Effector CD4-positive, alpha-beta T cell (primary cell): Measurements from ENCODE around the gene EXOC1.
A peak's percentile ranks its signal among the peaks of the same experiment; 100 is the strongest.
"Not testable (repeated sequence)": the region's sequence is repeated elsewhere in the genome, so short reads cannot be mapped to it uniquely, and the experiment has no call there.

Experiments
- DNase-seq: peaks from one replicate; pipeline ENCODE4 v3.0.0-alpha.2; 2020
- total RNA-seq: gene quantifications from one replicate; lab custom pipeline; 2026; lab: John Stamatoyannopoulos, UW

The EXOC1 gene
- 51.2 reads per million, percentile 69 among the genes with 10 or more reads in this experiment for total RNA-seq

- peak; percentile 94 for DNase-seq
Measured at GRCh38 chr4:55853484-55854046, at the start of gene EXOC1. EXOC1 (plus strand) TSS chr4:55853648; CDS start chr4:55858324, 4,676 bp downstream.

DNA sequence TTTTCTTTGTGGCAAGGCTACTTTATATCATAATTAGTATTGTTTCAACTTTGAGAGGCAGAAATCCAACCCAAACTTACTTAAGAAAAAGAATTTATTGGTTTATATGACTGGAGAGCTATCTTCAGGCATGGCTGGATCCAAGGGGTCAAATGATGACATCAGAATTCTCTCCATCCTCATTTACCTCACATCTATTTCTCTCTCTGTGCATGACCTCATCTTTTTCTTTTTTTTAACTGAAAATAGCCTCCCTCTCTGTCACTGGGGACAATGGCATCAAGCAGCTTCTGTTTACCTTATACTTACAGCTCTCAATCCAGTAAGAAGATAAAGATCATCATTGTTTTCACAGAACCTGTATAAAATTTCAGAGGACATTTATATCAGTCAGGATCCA is 45.9 kb upstream of the EXOC1 start:
- DNase-seq, result no peak

- DNase-seq, result no peak
Measured at GRCh38 chr4:55808186-55808585, 45.3 kb upstream of the EXOC1 start.

GRCh38 chr4:55808632-55809031 is 44.8 kb upstream of the EXOC1 start:
- DNase-seq, result no peak

- DNase-seq, result no peak
Measured at GRCh38 chr4:55817691-55818090, 35.8 kb upstream of the EXOC1 start.

DNA sequence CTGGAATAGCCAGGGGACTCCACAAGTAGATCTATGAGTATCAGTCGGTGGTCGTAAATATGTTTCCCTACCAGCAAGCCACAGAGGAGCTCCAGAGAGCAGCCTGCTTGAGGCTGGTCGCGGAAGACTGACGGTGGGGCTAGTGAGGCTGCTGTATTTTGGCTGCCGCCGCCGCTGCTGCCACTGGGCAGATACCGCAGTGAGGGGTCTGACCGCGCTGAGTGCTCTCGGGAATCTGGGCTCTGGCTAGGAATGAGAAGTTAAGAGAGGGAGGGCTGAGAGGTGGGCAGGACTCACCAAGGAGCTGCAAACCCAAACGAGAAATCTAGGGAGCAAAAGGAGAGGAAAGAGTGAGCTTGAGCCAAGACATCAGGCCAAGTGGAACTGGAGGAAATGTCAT is 33.8 kb upstream of the EXOC1 start, which contains the start of gene EXOC1L:
EXOC1L (plus strand) TSS at position 157 of the 400 bp plus-strand sequence; CDS start at position 394, 237 bp downstream.
- no peak for DNase-seq

GRCh38 chr4:55820279-55820678 is 33.2 kb upstream of the EXOC1 start:
- DNase-seq, result no peak

- DNase-seq, result no peak
Measured at GRCh38 chr4:55822329-55822728, 31.1 kb upstream of the EXOC1 start.

DNA sequence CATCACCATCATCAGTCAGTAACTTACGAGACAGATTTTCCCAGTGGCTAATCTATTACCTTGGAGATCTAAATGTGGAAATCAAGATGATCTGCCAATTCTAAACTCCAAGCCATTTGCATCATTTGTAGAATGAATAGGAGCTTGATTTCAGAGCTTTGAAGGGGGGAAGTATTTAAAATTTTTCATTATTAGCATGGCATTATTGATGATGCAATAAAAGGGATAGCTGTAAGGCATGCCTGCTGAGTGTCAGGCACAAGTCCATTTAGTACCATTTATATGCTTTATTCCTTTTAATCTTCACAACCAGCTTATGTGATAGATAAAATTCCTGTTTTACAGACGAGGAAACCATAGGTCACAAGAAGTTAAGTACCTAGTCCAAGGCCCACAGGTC is 28.6 kb upstream of the EXOC1 start:
- DNase-seq, result no peak

DNA sequence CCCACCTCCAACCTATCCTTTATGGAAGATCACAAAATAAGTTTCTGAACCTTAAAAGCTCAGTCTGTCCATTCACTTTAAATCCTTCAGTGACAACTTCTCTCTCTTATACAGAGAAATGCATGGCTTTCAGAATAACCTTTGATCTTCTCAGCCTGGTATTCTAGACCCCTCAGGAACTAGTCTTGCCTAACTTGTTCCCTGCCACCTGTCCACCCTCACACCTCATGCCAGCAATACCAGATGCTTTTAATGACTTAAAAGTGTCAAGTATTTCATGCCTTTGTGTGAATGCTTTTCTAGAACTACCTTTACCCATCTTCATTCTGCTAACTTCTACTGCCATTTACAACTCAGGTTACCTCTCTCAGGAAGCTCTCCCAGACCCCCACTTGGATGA is 26.5 kb upstream of the EXOC1 start:
- no peak for DNase-seq

DNA sequence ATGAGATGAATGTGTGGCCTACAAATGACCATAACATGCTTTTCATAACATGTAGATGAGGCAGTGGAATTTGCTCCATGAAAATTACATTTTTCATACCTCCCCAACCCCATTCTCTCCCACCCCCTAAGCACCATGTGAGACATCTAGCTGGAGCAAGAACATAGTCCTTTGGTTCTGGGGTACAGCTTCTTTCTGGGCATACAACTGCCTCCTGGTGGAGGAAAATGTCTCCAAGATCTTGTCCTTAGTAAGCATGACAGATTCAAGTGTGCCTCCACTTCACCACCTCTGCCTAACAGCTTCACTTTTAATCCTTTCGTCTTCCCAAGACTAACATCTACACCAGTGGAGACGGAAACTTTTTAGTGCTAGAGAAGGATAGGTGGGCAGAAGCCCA is 25.9 kb upstream of the EXOC1 start:
- no peak for DNase-seq

- no peak for DNase-seq
Measured at GRCh38 chr4:55830048-55830447, 23.4 kb upstream of the EXOC1 start.

- no peak for DNase-seq
Measured at GRCh38 chr4:55830716-55831115, 22.7 kb upstream of the EXOC1 start.

GRCh38 chr4:55834086-55834795 is 19.2 kb upstream of the EXOC1 start:
- DNase-seq, result no peak

- DNase-seq, result no peak
Measured at GRCh38 chr4:55837903-55838302, 15.5 kb upstream of the EXOC1 start.

DNA sequence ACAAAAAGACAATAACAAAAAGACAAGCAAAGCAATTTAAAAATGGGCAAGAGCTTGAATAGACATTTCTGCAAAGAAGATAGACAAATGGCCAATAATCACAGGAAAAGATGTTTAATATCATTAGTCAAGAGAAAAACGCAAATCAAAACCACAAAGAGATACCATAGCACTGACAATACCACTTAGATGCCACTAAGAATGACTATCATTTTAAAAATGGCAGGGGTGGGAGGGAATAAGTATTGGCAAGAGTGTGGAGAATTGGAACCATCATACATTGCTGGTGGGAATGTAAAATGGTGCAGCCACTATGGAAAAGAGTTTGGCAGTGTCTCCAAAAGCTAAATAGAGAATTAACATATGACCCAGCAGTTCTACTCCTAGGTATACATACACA is 15.1 kb upstream of the EXOC1 start:
- DNase-seq, result no peak

GRCh38 chr4:55838952-55839351 is 14.5 kb upstream of the EXOC1 start:
- DNase-seq, result no peak

GRCh38 chr4:55840956-55841355 is 12.5 kb upstream of the EXOC1 start:
- DNase-seq, result no peak

DNA sequence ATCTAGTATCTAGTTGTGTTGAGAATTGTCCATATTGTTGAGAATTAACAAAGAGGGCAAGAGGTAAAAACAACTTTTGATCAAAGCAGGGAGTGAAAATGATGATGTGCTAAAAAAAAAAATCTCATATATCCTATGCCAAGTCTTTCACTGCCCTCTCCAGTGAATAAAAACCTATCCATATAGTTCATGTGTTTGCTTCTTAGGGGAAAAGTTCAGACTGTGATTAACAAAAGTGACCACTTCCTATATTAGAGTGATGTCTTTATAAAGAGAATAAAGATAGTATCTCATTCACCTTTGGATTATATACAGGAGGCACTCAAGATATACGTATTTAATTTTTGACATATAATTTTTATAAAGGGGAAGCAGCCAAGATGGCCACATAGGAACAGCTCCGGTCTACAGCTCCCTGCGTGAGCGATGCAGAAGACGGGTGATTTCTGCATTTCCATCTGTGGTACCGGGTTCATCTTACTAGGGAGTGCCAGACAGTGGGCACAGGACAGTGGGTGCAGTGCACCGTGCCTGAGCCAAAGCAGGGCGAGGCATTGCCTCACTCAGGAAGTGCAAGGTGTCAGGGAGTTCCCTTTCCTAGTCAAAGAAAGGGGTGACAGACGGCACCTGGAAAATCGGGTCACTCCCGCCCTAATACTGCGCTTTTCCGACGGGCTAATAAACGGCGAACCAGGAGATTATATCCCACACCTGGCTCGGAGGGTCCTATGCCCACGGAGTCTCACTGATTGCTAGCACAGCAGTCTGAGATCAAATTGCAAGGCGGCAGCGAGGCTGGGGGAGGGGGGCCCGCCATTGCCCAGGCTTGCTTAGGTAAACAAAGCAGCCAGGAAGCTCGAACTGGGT is 11.8 kb upstream of the EXOC1 start:
- not testable (repeated sequence) for DNase-seq

- DNase-seq, result not testable (repeated sequence)
Measured at GRCh38 chr4:55842312-55842711, 11.1 kb upstream of the EXOC1 start.

- DNase-seq, result no peak
Measured at GRCh38 chr4:55849724-55850123, 3.7 kb upstream of the EXOC1 start.

DNA sequence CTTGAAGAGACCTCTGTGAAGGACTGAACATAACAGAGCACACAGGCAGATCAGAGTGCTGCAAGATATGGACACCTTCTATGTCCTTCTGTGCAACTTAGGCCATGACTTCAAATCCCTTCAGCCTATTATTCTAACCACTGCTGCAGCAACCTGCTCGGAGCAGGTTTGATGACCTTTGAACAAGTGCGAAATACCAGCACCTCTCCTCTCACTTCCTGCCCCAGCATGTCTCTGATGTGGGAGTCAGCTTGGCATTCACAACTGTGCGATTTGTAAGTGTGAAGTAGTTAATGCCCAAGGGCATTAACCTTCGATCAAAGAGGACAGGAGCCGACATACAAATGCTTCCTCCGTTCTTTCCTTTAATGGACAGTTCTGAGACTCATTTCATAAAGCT is 1.6 kb upstream of the EXOC1 start:
- peak; percentile 5 for DNase-seq

DNA sequence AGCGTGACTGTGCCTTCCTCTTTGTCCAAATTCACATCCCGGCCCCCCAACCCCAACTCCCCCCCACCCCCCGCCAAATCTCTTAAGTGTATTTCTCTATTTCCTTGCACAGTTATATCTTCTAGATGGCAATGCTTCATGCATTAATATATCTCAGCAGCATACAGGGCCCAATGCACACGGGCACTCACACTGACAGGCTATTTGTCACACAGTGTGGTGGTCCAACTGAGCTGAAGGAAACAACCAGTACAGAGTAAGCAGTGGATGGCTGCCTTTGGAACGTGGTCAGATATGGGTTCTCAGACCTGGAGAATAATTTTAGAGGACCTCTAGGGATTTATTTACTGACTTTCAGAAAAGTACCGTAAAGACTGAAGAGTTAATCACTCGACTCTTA is 681 bp downstream of the EXOC1 start:
- no peak for DNase-seq

- DNase-seq, result no peak
Measured at GRCh38 chr4:55857586-55857985, 4.1 kb downstream of the EXOC1 start.
